D721Med (cell line): ENCODE data around the gene ABLIM3.
A peak's percentile ranks its signal among the peaks of the same experiment; 100 is the strongest.

Source experiments
- DNase-seq: peaks from one replicate; pipeline ENCODE4 v3.0.0; 2011; ENCODE audit warnings: low spot score; ENCODE audit not compliant: insufficient read length
- FAIRE-seq: peaks from 2 replicates; lab custom pipeline; 2011; peaks lifted over from hg19 to GRCh38; lab: Jason Lieb, UNC
- TF ChIP-seq, protein P1 (sequence below): IDR thresholded peaks from 2 replicates; pipeline ENCODE4 v1.5.1; 2012; ENCODE audit warnings: mild to moderate bottlenecking, control low read depth; ENCODE audit not compliant: insufficient read depth; ENCODE audit errors: missing control alignments

The ABLIM3 gene

DNA sequence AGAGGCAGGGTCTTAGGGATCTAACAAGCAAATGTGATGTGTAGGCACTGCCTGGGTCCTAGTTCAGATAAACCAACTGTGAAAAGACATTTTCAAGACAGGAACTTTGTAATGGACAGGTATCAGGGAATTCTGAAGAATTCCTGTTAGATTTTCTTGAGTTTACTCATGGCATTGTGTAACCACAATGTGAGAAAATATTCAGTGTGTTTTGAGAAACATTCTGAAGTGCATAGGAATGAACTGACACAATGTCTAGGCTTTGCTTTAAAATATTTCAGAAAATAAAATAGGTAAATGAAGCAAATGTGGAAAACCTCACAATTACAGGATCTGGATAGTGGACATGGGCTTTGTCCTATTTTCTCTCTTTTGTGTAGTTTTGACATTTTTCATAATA, 115.2 kb downstream of the ABLIM3 start:
- FAIRE-seq, result no peak
- DNase-seq, result no peak
- TF ChIP-seq, protein P1, sequence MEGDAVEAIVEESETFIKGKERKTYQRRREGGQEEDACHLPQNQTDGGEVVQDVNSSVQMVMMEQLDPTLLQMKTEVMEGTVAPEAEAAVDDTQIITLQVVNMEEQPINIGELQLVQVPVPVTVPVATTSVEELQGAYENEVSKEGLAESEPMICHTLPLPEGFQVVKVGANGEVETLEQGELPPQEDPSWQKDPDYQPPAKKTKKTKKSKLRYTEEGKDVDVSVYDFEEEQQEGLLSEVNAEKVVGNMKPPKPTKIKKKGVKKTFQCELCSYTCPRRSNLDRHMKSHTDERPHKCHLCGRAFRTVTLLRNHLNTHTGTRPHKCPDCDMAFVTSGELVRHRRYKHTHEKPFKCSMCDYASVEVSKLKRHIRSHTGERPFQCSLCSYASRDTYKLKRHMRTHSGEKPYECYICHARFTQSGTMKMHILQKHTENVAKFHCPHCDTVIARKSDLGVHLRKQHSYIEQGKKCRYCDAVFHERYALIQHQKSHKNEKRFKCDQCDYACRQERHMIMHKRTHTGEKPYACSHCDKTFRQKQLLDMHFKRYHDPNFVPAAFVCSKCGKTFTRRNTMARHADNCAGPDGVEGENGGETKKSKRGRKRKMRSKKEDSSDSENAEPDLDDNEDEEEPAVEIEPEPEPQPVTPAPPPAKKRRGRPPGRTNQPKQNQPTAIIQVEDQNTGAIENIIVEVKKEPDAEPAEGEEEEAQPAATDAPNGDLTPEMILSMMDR, result no peak

DNA sequence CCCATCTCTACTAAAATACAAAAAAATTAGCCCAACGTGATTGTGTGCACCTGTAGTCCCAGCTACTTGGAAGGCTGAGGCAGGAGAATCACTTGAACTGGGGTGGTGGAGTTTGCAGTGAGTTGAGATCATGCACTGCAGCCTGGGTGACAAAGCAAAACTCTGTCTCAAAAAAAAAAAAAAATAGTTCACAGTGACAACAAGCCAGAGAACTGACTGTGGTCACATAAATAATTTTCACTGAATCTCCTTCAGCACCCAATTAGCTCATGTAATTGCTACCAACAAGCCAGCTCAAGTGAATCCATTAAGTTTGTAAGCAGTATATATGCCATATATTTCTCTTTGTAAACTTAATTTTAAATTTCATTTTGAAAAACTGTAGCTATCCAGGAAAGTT, 115.8 kb downstream of the ABLIM3 start:
- DNase-seq (no peak), FAIRE-seq (no peak)
- TF ChIP-seq, protein P1, result no peak

DNA sequence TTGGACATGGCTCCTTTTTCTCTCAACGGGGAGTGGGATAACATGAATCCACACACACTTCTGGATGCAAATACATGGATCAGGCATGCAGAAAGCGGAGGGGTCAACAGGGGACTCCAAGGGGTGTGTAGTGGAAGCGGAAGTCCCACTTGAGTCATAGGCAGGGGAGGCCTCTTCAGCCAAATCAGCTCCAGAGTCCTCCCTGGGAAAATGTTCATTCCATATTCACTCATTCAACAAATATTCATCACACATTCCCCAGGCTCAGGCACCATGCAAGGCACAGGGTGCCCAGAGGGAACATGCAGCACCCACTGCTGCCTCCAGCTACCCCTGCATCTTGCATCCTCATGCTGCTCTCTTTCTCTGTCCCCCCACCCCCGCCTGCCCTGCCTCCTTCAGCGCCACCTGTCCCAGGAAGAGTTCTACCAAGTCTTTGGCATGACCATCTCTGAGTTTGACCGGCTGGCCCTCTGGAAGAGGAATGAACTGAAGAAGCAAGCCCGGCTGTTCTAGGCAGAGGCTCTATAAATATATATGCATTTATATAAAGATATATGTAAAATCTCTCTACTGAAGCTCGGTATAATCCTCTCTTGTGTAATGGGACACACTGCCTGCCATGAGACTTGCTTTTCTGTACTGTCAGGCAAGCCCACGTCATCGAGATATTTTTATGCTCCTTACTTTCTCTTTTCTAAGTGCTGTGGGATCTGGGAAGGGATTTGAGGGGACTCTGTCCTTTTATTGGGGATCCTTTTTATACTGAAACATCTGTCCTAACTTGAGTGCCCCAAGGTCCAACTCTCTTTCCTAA, 116.8 kb downstream of the ABLIM3 start:
- TF ChIP-seq, protein P1, result no peak
- FAIRE-seq (no peak), DNase-seq (no peak)

DNA sequence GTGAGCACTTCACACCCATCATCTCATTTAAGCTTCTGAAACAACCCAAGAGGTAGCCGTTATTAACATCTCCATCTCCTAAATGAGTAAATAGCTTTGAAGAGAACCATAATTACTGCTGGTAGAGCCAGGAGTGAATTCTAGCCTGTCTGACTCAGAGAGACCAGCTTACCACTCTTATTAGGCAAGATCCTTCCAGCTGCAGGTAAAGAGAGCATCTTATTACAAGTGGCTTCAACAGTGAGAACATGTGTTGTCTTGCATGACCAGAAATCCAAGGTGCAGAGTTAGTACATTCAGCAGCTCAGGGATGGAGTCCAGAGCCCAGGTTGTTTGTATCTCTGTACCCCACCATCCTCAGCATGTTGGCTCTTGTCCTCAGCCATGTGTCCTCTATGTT, 119.5 kb downstream of the ABLIM3 start:
- no peak for FAIRE-seq
- no peak for DNase-seq
- TF ChIP-seq, protein P1, result no peak

DNA sequence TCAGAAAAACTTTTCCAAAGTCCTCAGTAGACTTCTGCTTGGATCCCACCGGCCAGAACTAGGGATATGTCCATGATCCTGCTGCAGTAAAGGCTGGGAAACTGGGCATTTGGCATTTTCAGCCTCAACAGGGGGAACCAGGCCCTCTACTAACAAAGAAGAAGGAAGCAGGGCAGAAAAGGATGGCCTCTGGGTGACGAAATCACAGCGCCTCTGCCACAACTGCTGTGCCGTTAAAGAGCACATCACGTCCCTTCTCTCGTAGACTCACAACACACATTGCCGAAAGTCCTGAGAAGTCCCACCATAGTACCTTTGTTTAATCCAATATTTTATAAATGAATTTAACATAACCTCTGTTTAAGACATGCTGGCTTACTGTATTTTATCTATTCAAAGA, 120.0 kb downstream of the ABLIM3 start:
- no peak for FAIRE-seq
- TF ChIP-seq, protein P1, result no peak
- no peak for DNase-seq

DNA sequence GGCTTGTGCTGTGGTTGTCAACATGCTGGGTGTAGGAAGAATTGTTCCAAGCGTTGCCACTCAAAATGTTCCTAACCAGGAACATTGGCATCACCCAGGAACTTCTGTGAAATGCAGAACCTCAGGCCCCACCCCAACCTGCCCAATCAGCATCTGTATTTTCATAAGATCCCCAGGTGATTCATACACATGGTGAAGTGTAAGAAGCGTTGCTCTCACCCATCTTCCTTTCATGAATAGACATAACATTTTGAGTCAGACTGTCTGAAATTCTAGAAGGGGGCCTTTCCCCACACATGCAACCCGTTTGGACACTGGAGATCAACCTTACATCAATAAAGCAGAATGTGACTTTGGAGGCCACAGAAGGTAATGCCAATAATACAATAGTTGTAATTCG, 121.0 kb downstream of the ABLIM3 start:
- TF ChIP-seq, protein P1, result no peak
- FAIRE-seq (no peak), DNase-seq (no peak)

DNA sequence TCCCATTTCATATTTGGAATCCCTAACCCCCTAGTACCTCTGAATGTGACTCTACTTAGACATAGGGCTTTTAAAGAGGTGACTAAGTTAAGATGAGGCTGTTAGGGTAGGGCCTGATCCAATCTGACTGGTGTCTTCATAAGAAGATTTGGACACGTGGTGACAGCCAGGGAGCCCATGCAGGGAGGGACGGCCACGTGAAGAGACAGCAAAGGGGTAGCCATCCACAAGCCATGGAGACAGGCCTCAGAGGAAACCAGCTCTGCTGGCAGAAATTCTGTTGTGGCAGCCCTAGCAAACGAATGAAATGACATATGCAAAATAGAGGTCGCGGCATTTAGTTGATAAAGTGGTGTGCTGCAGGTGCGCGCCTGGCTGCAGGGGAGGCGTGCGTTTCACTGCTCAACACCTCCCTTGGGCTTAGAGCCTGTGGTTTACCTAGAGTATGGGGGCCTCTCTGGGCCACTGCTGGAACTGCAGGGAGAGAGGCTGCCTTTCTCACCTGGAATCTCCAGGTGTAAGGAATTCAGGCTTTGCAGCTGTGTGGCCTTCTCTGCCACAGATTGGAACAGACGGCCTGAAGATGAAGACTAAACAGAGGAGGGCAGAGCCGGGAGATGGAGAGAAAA, 123.3 kb downstream of the ABLIM3 start:
- TF ChIP-seq, protein P1, result peak; percentile 40
- FAIRE-seq, result no peak
- DNase-seq, result no peak
